Ovary (tissue), 3 donors: ENCODE results near the gene XAGE3.
"Not testable (repeated sequence)": the region's sequence is repeated elsewhere in the genome, so short reads cannot be mapped to it uniquely, and the experiment has no call there.

Experiments used
- CTCF ChIP-seq, 3 donors: fragments of 450-650 bp in 2 of 3; fragments of 200-600 bp in 1 of 3; IDR thresholded peaks; one replicate each; pipeline versions ENCODE4 v1.5.1 to v1.8.0; 2016 to 2022; ENCODE audit warnings: antibody characterized with exemption in 3 of 3, mild to moderate bottlenecking in 1 of 3
- EP300 ChIP-seq: sonication (generic); formaldehyde crosslinking; IDR thresholded peaks from one replicate; pipeline ENCODE4 v1.6.1; 2017; ENCODE audit warnings: antibody characterized with exemption
- POLR2A ChIP-seq: fragments of 450-650 bp; IDR thresholded peaks from one replicate; pipeline ENCODE4 v1.6.1; 2017; ENCODE audit warnings: antibody characterized with exemption, mild to moderate bottlenecking, moderate library complexity
- donor health status: DM: no; HTN: no; CAD: no.

DNA sequence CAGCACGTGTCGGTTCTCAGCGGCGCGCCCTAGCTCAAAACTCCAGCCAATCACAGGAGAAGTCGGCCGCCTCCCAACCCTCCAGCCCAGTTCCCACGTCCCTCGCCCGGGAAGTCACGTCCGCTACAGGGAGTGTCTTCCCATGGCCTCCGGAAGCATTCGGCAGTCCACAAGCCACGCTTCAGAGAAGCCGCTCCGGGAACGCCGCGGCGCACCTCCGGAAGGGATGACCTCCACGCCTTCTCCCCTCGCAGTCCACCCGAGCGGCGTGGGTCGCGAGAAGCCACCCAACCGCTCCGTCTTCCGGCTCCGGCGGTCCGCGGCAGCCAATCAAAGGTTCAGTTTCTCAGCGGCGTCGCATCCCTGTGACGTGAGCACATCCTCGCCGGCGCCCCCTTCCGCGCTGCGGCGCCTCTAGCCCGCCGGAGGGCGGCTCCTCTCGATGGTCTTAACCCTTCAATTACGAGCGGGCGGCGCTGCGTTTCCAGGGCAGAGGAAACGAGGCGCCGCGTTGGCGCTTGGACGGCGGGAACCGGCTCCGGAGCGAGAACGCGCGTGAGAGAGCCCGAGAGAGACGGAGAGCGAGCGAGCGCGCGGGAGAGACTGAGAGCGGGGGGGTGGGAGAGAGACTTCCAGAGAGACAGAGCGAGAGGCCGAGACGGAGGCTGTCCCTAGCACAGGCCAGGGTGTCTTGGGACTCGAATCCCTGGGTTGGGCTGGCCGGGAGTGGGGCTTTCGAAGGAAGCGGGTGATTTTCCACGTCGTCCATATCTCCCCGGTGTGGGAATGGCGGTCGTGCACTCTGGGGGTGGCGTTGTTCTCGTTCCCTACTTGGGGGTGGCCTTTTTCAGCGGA lies 29.2 kb upstream of the XAGE3 start, which contains the start of gene FAM156B:
- TF ChIP-seq CTCF (IDR thresholded peaks at IDR 0.05); POLR2A; EP300: not testable (repeated sequence)
